Measurements from ENCODE around the gene ICOS.

Gene ICOS

DNA sequence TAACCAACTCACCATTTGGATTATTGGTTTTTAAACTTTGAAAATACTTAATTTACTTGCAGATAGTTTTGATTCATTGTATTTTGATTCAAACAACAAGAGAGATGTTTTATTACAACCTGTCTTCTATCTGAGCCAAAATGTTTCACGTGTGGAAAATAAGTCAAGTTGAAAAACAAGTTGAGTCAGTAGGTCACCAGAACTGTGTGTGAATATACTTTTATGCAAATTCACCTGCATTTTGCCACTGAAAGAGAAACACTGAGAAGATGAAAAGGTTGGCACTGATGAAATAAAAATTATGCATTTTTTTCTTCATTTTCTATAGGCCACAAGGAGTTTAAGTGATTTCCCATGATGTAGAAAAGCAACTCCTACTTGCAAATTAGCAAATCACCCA lies 68.3 kb downstream of the ICOS start:
- H3K27me3 ChIP-seq (ENCODE audit: insufficient read depth, low read length), result no peaks in the 10 kb centered on the region
- H4K20me1 ChIP-seq (ENCODE audit: insufficient read depth, low read length), result no peaks in the 10 kb centered on the region
- no peaks in the 10 kb centered on the region for H3K9me3 ChIP-seq (ENCODE audit: low read length)
- H3K9ac ChIP-seq (ENCODE audit: low read length), result no peak overlapping the region
- no peaks in the 10 kb centered on the region for H3K9me2 ChIP-seq (ENCODE audit: low read depth, low read length)
- no peaks in the 10 kb centered on the region for H3K36me3 ChIP-seq (ENCODE audit: insufficient read depth, low read length)
- H2AFZ ChIP-seq (ENCODE audit: low read length), result no peak overlapping the region
- no peak overlapping the region for H3K4me2 ChIP-seq (ENCODE audit: low read length)
- no peaks in the 10 kb centered on the region for H3K79me2 ChIP-seq (ENCODE audit: insufficient read depth, low read length)
- no peaks in the 10 kb centered on the region for H3K4me1 ChIP-seq (ENCODE audit: insufficient read depth, low read length, severe bottlenecking)
- TF ChIP-seq, protein P1, sequence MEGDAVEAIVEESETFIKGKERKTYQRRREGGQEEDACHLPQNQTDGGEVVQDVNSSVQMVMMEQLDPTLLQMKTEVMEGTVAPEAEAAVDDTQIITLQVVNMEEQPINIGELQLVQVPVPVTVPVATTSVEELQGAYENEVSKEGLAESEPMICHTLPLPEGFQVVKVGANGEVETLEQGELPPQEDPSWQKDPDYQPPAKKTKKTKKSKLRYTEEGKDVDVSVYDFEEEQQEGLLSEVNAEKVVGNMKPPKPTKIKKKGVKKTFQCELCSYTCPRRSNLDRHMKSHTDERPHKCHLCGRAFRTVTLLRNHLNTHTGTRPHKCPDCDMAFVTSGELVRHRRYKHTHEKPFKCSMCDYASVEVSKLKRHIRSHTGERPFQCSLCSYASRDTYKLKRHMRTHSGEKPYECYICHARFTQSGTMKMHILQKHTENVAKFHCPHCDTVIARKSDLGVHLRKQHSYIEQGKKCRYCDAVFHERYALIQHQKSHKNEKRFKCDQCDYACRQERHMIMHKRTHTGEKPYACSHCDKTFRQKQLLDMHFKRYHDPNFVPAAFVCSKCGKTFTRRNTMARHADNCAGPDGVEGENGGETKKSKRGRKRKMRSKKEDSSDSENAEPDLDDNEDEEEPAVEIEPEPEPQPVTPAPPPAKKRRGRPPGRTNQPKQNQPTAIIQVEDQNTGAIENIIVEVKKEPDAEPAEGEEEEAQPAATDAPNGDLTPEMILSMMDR (IDR thresholded peaks at IDR 0.05; ENCODE audit: low read length), result no peak
- no peak for TF ChIP-seq EZH2 (IDR thresholded peaks at IDR 0.05; ENCODE audit: borderline replicate concordance, low read length)
- H3K4me3 ChIP-seq (ENCODE audit: low read depth, low read length, poor library complexity, severe bottlenecking), result no peak overlapping the region
- no peak overlapping the region for H3K27ac ChIP-seq (ENCODE audit: low read depth, low read length, poor library complexity, severe bottlenecking)
- H3F3A ChIP-seq (ENCODE audit: insufficient read depth, low read length), result no peaks in the 10 kb centered on the region

DNA sequence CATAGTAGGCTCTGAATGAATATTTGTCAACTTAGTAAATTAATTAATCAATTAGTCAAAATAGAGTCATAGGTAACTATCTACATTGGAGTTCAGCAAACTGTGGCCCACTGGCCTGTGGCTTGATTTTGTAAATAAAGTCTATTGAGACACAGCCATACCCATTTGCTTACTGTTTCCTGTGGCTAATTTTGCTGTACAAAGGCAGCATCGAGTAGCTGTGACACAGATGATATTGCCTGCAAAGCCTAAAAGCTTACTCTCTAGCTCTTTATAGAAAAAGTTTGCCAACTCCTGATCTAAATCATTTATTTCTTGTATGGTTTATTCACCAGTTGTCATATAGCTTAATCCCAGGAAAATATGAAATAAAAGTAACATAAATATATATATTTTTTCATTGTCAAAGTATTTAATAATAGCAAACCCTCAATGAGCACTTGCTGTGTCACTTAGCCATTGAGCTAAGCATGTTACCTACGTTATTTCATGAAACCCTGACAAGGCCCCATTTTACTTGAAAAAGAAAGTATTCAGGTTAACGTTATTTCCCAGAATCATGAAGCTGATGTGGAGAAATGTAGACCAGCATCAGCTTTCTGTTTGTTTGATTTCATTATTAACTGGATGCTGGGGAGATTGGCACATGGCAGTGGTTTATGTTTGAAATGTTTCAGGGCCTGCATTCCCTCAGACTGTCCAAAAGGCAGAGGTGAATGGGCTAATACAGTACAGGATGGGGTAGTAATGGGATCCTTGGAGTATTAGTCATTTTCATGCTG lies 69.6 kb downstream of the ICOS start:
- no peaks in the 10 kb centered on the region for H3F3A ChIP-seq (ENCODE audit: insufficient read depth, low read length)
- no peak overlapping the region for H3K9ac ChIP-seq (ENCODE audit: low read length)
- H3K27me3 ChIP-seq (ENCODE audit: insufficient read depth, low read length), result no peaks in the 10 kb centered on the region
- no peak overlapping the region for H3K27ac ChIP-seq (ENCODE audit: low read depth, low read length, poor library complexity, severe bottlenecking)
- no peak overlapping the region for H3K4me2 ChIP-seq (ENCODE audit: low read length)
- H3K4me3 ChIP-seq (ENCODE audit: low read depth, low read length, poor library complexity, severe bottlenecking), result no peak overlapping the region
- H4K20me1 ChIP-seq (ENCODE audit: insufficient read depth, low read length), result no peaks in the 10 kb centered on the region
- TF ChIP-seq, protein P1 (IDR thresholded peaks at IDR 0.05; ENCODE audit: low read length), result no peak
- TF ChIP-seq EZH2 (IDR thresholded peaks at IDR 0.05; ENCODE audit: borderline replicate concordance, low read length), result no peak
- no peaks in the 10 kb centered on the region for H3K79me2 ChIP-seq (ENCODE audit: insufficient read depth, low read length)
- H3K36me3 ChIP-seq (ENCODE audit: insufficient read depth, low read length), result no peaks in the 10 kb centered on the region
- H3K9me2 ChIP-seq (ENCODE audit: low read depth, low read length), result no peaks in the 10 kb centered on the region
- H3K4me1 ChIP-seq (ENCODE audit: insufficient read depth, low read length, severe bottlenecking), result no peaks in the 10 kb centered on the region
- H2AFZ ChIP-seq (ENCODE audit: low read length), result no peak overlapping the region
- H3K9me3 ChIP-seq (ENCODE audit: low read length), result no peaks in the 10 kb centered on the region

DNA sequence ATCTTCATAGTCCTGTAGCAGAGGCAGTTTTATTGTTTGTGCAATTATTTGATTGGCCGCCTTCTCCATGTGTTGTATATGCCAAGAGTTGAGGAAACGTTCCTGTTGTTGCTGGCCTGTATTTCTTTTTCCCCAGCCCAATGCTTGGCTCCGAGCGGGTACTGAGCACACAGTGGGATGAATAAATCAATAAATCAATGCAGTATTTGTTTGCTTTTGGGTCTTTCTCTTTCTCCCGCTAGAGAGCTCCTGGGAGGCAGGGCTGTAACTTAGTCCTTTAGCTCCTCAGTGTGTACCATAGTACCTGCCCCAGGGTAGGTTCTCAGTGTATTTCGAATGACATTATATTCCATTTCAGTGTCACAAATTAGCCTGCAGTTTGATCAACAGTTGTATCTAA lies 71.8 kb downstream of the ICOS start:
- Histone ChIP-seq H3K36me3 (ENCODE audit: insufficient read depth, low read length) (no peaks in the 10 kb centered on the region), H3K4me2 (ENCODE audit: low read length) (no peak overlapping the region), H3K79me2 (ENCODE audit: insufficient read depth, low read length) (no peaks in the 10 kb centered on the region), H2AFZ (ENCODE audit: low read length) (no peak overlapping the region), H3K9me2 (ENCODE audit: low read depth, low read length) (no peaks in the 10 kb centered on the region), H4K20me1 (ENCODE audit: insufficient read depth, low read length) (no peaks in the 10 kb centered on the region), H3K4me3 (ENCODE audit: low read depth, low read length, poor library complexity, severe bottlenecking) (no peak overlapping the region), H3F3A (ENCODE audit: insufficient read depth, low read length) (no peaks in the 10 kb centered on the region), H3K4me1 (ENCODE audit: insufficient read depth, low read length, severe bottlenecking) (no peaks in the 10 kb centered on the region), H3K27ac (ENCODE audit: low read depth, low read length, poor library complexity, severe bottlenecking) (no peak overlapping the region), H3K9me3 (ENCODE audit: low read length) (no peaks in the 10 kb centered on the region), H3K27me3 (ENCODE audit: insufficient read depth, low read length) (no peaks in the 10 kb centered on the region), H3K9ac (ENCODE audit: low read length) (no peak overlapping the region)
- TF ChIP-seq EZH2 (IDR thresholded peaks at IDR 0.05; ENCODE audit: borderline replicate concordance, low read length), result no peak
- TF ChIP-seq, protein P1 (IDR thresholded peaks at IDR 0.05; ENCODE audit: low read length), result no peak

Data from OCI-LY1 (cell line).